A549 (cell line): Measurements from ENCODE around the gene ZNF536. TPM values are rescaled to one million over a fixed set of nuclear protein-coding genes. Genes with fewer than 3 reads are reported as not detected.

Experiments used
- ATAC-seq, 2 experiments: fragments of 200-7000 bp in 1 of 2; fragments of >200 bp in 1 of 2; cut with Nextera tagmentation in 1 of 2; cut with Tn5 transposase in 1 of 2; 3 replicates each; pipeline versions ENCODE4 v1.8.0 to v1.9.1; 2018 to 2020; ENCODE audit warnings: mild to moderate bottlenecking in 1 of 2, moderate library complexity in 1 of 2
- CTCF ChIA-PET: fragments of 300-600 bp; sonication (Branson Sonifier 250); formaldehyde crosslinking; extraction: SDS; loops from one replicate; lab custom pipeline; 2021; ENCODE audit warnings: antibody characterized with exemption, inconsistent platforms; lab: Yijun Ruan, JAX
- POLR2A ChIA-PET: fragments of 350-600 bp; formaldehyde crosslinking; extraction: SDS; loops from one replicate; lab custom pipeline; 2021; ENCODE audit warnings: antibody characterized with exemption, inconsistent platforms; lab: Yijun Ruan, JAX
- DNase-seq, 2 experiments: peaks; one replicate each; pipeline versions ENCODE4 v3.0.0 to v3.0.0-alpha.2; 2011 to 2016; ENCODE audit warnings: low read depth in 1 of 2, low spot score in 1 of 2
- FAIRE-seq: peaks from 2 replicates; lab custom pipeline; 2011; peaks lifted over from hg19 to GRCh38; lab: Jason Lieb, UNC
- H3K27ac ChIP-seq, 2 experiments: fragments of >200 bp; sonication (Bioruptor Twin); formaldehyde crosslinking; 3 replicates each; pipeline ENCODE4 v1.5.1; 2016 to 2017
- H3K4me1 ChIP-seq: fragments of >200 bp; sonication (Bioruptor Twin); formaldehyde crosslinking; 3 replicates; pipeline ENCODE4 v1.6.1; 2016
- H3K4me2 ChIP-seq: fragments of >200 bp; sonication (Bioruptor Twin); formaldehyde crosslinking; 3 replicates; pipeline ENCODE4 v1.6.1; 2016
- H3K4me3 ChIP-seq: fragments of >200 bp; sonication (Bioruptor Twin); formaldehyde crosslinking; 3 replicates; pipeline ENCODE4 v1.5.1; 2016
- H3K9me3 ChIP-seq: fragments of >200 bp; sonication (Bioruptor Twin); formaldehyde crosslinking; 3 replicates; pipeline ENCODE4 v1.6.1; 2016
- CHD2 ChIP-seq: fragments of 150-350 bp; IDR thresholded peaks from 2 replicates; pipeline ENCODE4 v1.6.1; 2014; ENCODE audit warnings: low read length; ENCODE audit not compliant: partially characterized antibody
- EHMT2 ChIP-seq: fragments of 200-600 bp; sonication (generic); IDR thresholded peaks from 2 replicates; pipeline ENCODE4 v1.6.1; 2016; ENCODE audit warnings: antibody characterized with exemption, low read depth, mild to moderate bottlenecking, moderate library complexity
- ESRRA ChIP-seq: fragments of 150-350 bp; IDR thresholded peaks from 2 replicates; pipeline ENCODE4 v1.6.1; 2014; ENCODE audit warnings: mild to moderate bottlenecking, low read length, borderline replicate concordance
- HMGXB4 ChIP-seq: fragments of 250-450 bp; sonication (Bioruptor Pico); IDR thresholded peaks from 2 replicates; pipeline ENCODE4 v1.5.0; 2021; ENCODE audit warnings: mild to moderate bottlenecking, moderate library complexity, borderline replicate concordance
- JUN ChIP-seq, 2 experiments: fragments of >200 bp; sonication (Bioruptor Twin); formaldehyde crosslinking; IDR thresholded peaks; 2 replicates in 1 of 2; 3 replicates in 1 of 2; pipeline ENCODE4 v1.6.1; 2016 to 2017
- MAX ChIP-seq: IDR thresholded peaks from 2 replicates; pipeline ENCODE4 v1.6.1; 2012
- MAZ ChIP-seq: fragments of 150-350 bp; IDR thresholded peaks from 2 replicates; pipeline ENCODE4 v1.6.1; 2014; ENCODE audit warnings: antibody characterized with exemption, low read depth, low read length, borderline replicate concordance
- MYC ChIP-seq: IDR thresholded peaks from 2 replicates; pipeline ENCODE4 v1.6.1; 2012; ENCODE audit warnings: mild to moderate bottlenecking, inconsistent platforms, low read length, improper control_type of control experiment, borderline replicate concordance
- NR3C1 ChIP-seq: fragments of >200 bp; sonication (Bioruptor Twin); formaldehyde crosslinking; IDR thresholded peaks from 3 replicates; pipeline ENCODE4 v1.6.1; 2017
- PBX3 ChIP-seq: IDR thresholded peaks from 2 replicates; pipeline ENCODE4 v1.6.1; 2012
- REST ChIP-seq: fragments of 200-600 bp; sonication (generic); IDR thresholded peaks from 2 replicates; pipeline ENCODE4 v1.6.1; 2016; ENCODE audit warnings: antibody characterized with exemption, mild to moderate bottlenecking, moderate library complexity
- RNF2 ChIP-seq: fragments of 200-600 bp; sonication (generic); IDR thresholded peaks from 2 replicates; pipeline ENCODE4 v1.6.1; 2016; ENCODE audit warnings: low read depth, mild to moderate bottlenecking, antibody characterized with exemption, moderate library complexity, borderline replicate concordance
- TFCP2L1 ChIP-seq: fragments of 250-450 bp; sonication (Bioruptor Pico); IDR thresholded peaks from 2 replicates; pipeline ENCODE4 v1.5.0; 2021; ENCODE audit warnings: mild to moderate bottlenecking
- USF2 ChIP-seq: fragments of 450-650 bp; IDR thresholded peaks from 2 replicates; pipeline ENCODE4 v1.6.1; 2014; ENCODE audit warnings: antibody characterized with exemption
- ZFP36 ChIP-seq: fragments of 450-650 bp; IDR thresholded peaks from 2 replicates; pipeline ENCODE4 v1.6.1; 2014; ENCODE audit warnings: borderline replicate concordance; ENCODE audit not compliant: partially characterized antibody
- WGBS: methylation state at CpG from one replicate; pipeline ENCODE4 v1.1.6; 2017; ENCODE audit errors: missing lambda C conversion rate; 5-methylcytosine and 5-hydroxymethylcytosine counted together
- polyA plus RNA-seq, 4 experiments: library from polyadenylated mRNA; depleted of rRNA in 3 of 4; stranded (reverse); fragments of >200 nt; fragmentation: RNase III in 1 of 4; extraction: RNeasy Plus Mini Kit Qiagen cat#74134 plus additional on column Dnase treatment in 1 of 4; gene quantifications; 2 replicates in 3 of 4; 3 replicates in 1 of 4; pipeline ENCODE4 v1.2.3, GENCODE V29; 2011 to 2017
- TF ChIP-seq, protein P1 (sequence below): fragments of 150-350 bp; IDR thresholded peaks from 2 replicates; pipeline ENCODE4 v1.6.1; 2014; ENCODE audit warnings: low read depth, mild to moderate bottlenecking, low read length
- TF ChIP-seq, protein P2 (sequence below): fragments of >200 bp; sonication (Bioruptor Twin); formaldehyde crosslinking; IDR thresholded peaks from 2 replicates; pipeline ENCODE4 v1.6.1; 2016

ZNF536 gene
- polyA plus RNA-seq, 2 of the 4 experiments (the other 2 are of a cell fraction), result not detected

DNA sequence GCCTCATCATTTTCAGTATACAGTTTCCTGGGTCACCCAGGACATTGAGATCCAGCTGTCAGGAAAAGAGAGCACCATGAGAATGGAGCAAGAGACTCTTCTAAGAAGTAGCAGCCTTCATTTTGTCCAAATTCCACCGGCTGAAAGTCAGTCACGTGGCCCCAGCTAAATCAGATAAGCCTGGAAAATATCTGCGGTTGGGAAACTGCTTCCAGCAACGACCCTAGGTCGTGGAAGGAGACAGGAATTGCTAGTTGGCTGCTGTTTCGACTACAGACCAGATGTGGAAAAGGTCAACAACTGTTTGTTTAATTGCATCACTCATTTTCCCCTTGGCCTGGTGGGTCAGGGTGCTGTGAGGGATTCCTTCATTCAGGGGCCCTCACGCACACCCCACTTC lies 107.0 kb downstream of the ZNF536 start:
- no peaks in the 10 kb centered on the region for H3K9me3 ChIP-seq
- H3K4me2 ChIP-seq, result no peak overlapping the region
- peak; percentile 6; the same call in 1 of the 2 replicates for TF ChIP-seq USF2
- no peak for TF ChIP-seq EHMT2
- no peak for TF ChIP-seq PBX3
- no peak for TF ChIP-seq MAX
- DNase-seq (no peak), FAIRE-seq (no peak), ATAC-seq (no peak)
- no peaks in the 10 kb centered on the region for H3K4me1 ChIP-seq
- POLR2A ChIA-PET, result no interaction called here
- 10% methylated on average over 7 of the region's 7 CpGs for WGBS
- no peak overlapping the region for H3K4me3 ChIP-seq
- H3K27ac ChIP-seq, result no peak overlapping the region
- CTCF ChIA-PET, result no interaction called here

- no peak overlapping the region for H3K27ac ChIP-seq
- no peak overlapping the region for H3K4me2 ChIP-seq
- no peak overlapping the region for H3K4me3 ChIP-seq
- H3K4me1 ChIP-seq, result no peaks in the 10 kb centered on the region
- FAIRE-seq, result no peak
- CTCF ChIA-PET, result no interaction called here
- no peak for TF ChIP-seq CHD2
- TF ChIP-seq JUN (IDR thresholded peaks at IDR 0.05), result no peak
- TF ChIP-seq REST, result no peak
- no peak for TF ChIP-seq MAZ
- TF ChIP-seq RNF2, result no peak
- TF ChIP-seq, protein P1, sequence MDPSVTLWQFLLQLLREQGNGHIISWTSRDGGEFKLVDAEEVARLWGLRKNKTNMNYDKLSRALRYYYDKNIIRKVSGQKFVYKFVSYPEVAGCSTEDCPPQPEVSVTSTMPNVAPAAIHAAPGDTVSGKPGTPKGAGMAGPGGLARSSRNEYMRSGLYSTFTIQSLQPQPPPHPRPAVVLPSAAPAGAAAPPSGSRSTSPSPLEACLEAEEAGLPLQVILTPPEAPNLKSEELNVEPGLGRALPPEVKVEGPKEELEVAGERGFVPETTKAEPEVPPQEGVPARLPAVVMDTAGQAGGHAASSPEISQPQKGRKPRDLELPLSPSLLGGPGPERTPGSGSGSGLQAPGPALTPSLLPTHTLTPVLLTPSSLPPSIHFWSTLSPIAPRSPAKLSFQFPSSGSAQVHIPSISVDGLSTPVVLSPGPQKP, result no peak
- TF ChIP-seq TFCP2L1 (CRISPR knock-in tag), result no peak
- TF ChIP-seq, protein P2, sequence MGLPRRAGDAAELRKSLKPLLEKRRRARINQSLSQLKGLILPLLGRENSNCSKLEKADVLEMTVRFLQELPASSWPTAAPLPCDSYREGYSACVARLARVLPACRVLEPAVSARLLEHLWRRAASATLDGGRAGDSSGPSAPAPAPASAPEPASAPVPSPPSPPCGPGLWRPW, result no peak
- no peak for TF ChIP-seq ZFP36
- no peak for TF ChIP-seq MYC
- TF ChIP-seq NR3C1, result no peak
- TF ChIP-seq ESRRA, result no peak
- TF ChIP-seq HMGXB4, result no peak
- TF ChIP-seq PBX3, result no peak
- TF ChIP-seq, all 56 proteins: peak for 0
- 7% methylated on average over 6 of the region's 6 CpGs for WGBS
- POLR2A ChIA-PET, result no interaction called here
- no peaks in the 10 kb centered on the region for H3K9me3 ChIP-seq
- DNase-seq (no peak), ATAC-seq (no peak)
These were observed 107.9 kb downstream of the ZNF536 start for GRCh38 chr19:30480097-30480496.
